ENCODE results near the gene MKI67.

MKI67 gene

GRCh38 chr10:128050936-128051335 is 75.3 kb downstream of the MKI67 start:
- DNase-seq, result no peak
- ATAC-seq, result no peak

- DNase-seq (no peak), ATAC-seq (no peak)
Measured at GRCh38 chr10:128050121-128050516, 76.1 kb downstream of the MKI67 start.

GRCh38 chr10:128049226-128050120 is 76.8 kb downstream of the MKI67 start:
- no peak for ATAC-seq
- DNase-seq, result no peak

GRCh38 chr10:128048819-128049210 is 77.4 kb downstream of the MKI67 start:
- no peak for DNase-seq
- ATAC-seq, result no peak

- DNase-seq (peak; percentile 35), ATAC-seq (peak; percentile 33)
Measured at GRCh38 chr10:128047991-128048818, 78.0 kb downstream of the MKI67 start.

- DNase-seq, result peak; percentile 85
- peak; percentile 99 for ATAC-seq
Measured at GRCh38 chr10:128047351-128047750, 78.9 kb downstream of the MKI67 start.

- ATAC-seq (peak; percentile 3), DNase-seq (no peak)
Measured at GRCh38 chr10:128046953-128047290, 79.3 kb downstream of the MKI67 start.
